Epithelial cell of proximal tubule (primary cell): ENCODE measurements around the gene DLGAP4. TPM values are rescaled to one million over a fixed set of nuclear protein-coding genes. Genes with fewer than 3 reads are reported as not detected.
A peak's percentile ranks its signal among the peaks of the same experiment; 100 is the strongest.

Source experiments
- DNase-seq: peaks from one replicate; pipeline ENCODE4 v3.0.0-alpha.2; 2011; ENCODE audit warnings: low read depth
- H3K4me3 ChIP-seq: 2 replicates; pipeline ENCODE4 v1.5.1; 2011; ENCODE audit warnings: low read depth, mild to moderate bottlenecking, low read length
- CTCF ChIP-seq: conservative IDR thresholded peaks from 2 replicates; pipeline ENCODE4 v1.5.1; 2012; ENCODE audit warnings: low read depth, mild to moderate bottlenecking, low read length
- total RNA-seq: library from RNA; depleted of rRNA; stranded (reverse); fragments of >200 nt; gene quantifications from 2 replicates; pipeline ENCODE4 v1.2.3, GENCODE V29; 2015

The DLGAP4 gene
- total RNA-seq, 1 donor from 2014 or later: 41.4 TPM

GRCh38 chr20:36573103-36573797 lies 267.1 kb downstream of the DLGAP4 start, which contains the start of gene TGIF2:
Gene TGIF2, plus strand, starts transcription at chr20:36573597. Its CDS starts 5,178 bp downstream, at chr20:36578775.
- no peak for DNase-seq
- peak within 1 kb of the TSS; percentile 84 for H3K4me3 ChIP-seq
- TF ChIP-seq CTCF: no peak

GRCh38 chr20:36573798-36574365 lies 267.7 kb downstream of the DLGAP4 start:
- peak overlapping the region; percentile 84 for H3K4me3 ChIP-seq
- no peak for DNase-seq
- no peak for TF ChIP-seq CTCF

- TF ChIP-seq CTCF: no peak
- DNase-seq: no peak
- peak overlapping the region; percentile 84 for H3K4me3 ChIP-seq
These were observed 268.4 kb downstream of the DLGAP4 start for GRCh38 chr20:36574366-36575135.

GRCh38 chr20:36576081-36576445 lies 269.9 kb downstream of the DLGAP4 start:
- no peak for DNase-seq
- H3K4me3 ChIP-seq: no peak overlapping the region
- TF ChIP-seq CTCF: no peak

Other genes starting within 250 kb of the DLGAP4 start
- gene EPB41L1, start 151.6 kb upstream of the DLGAP4 start, total RNA-seq: 10.9 and 17.4 TPM in 2 replicates
- 30.2 and 30.8 TPM in 2 replicates for gene AAR2, start 69.9 kb upstream of the DLGAP4 start, total RNA-seq
- 31.7 and 39.4 TPM in 2 replicates for gene MYL9, start 235.2 kb downstream of the DLGAP4 start, total RNA-seq